Effector memory CD4-positive, alpha-beta T cell (primary cell): Measurements from ENCODE around the gene MST1.

Experiments
- DNase-seq, 3 donors: peaks; one replicate each; pipeline ENCODE4 v3.0.0-alpha.2; 2020
- H3K27ac ChIP-seq: 2 replicates; pipeline ENCODE4 v1.7.0; 2013; ENCODE audit warnings: mild to moderate bottlenecking, low read length, moderate library complexity; ENCODE audit not compliant: insufficient read depth, poor library complexity, severe bottlenecking
- H3K27me3 ChIP-seq: replicated peaks from 2 replicates; pipeline ENCODE4 v1.7.0; 2013; ENCODE audit warnings: mild to moderate bottlenecking, low read length; ENCODE audit not compliant: insufficient read depth, control insufficient read depth, poor library complexity, severe bottlenecking
- H3K36me3 ChIP-seq: 2 replicates; pipeline ENCODE4 v1.7.0; 2013; ENCODE audit warnings: mild to moderate bottlenecking, low read length, moderate library complexity; ENCODE audit not compliant: control insufficient read depth, insufficient read depth
- H3K4me1 ChIP-seq: 2 replicates; pipeline ENCODE4 v1.7.0; 2013; ENCODE audit warnings: low read length, mild to moderate bottlenecking; ENCODE audit not compliant: control insufficient read depth, insufficient read depth, poor library complexity, severe bottlenecking
- H3K4me3 ChIP-seq: 2 replicates; pipeline ENCODE4 v1.7.0; 2013; ENCODE audit warnings: low read length, low read depth, mild to moderate bottlenecking; ENCODE audit not compliant: insufficient read depth, poor library complexity, severe bottlenecking
- H3K9me3 ChIP-seq: 2 replicates; pipeline ENCODE4 v1.7.0; 2013; ENCODE audit warnings: mild to moderate bottlenecking, low read length, moderate library complexity; ENCODE audit not compliant: control insufficient read depth

The MST1 gene

DNA sequence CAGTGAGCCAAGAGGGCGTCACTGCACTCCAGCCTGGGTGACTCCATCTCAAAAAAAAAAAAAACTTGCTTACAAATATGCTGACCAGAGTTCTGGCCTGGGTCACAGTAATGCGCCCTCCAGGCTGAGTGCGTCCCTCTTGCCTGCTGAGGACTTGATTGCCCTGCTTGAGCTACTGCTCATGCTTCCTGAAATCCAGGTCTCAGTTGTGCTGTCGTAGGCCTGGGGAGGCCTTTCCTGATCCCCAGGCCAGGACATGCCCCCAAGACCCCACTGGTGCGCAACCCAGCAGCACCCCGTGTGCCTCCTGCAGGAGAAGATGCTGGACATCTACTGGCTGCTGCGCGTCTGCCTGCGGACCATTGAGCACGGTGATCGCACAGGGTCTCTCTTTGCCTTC is 22.9 kb upstream of the MST1 start:
- Histone ChIP-seq H3K27me3 (no peaks in the 10 kb centered on the region), H3K4me1 (peaks cover 4% of the 10 kb centered on the region), H3K4me3 (no peak overlapping the region), H3K36me3 (no peaks in the 10 kb centered on the region), H3K27ac (no peak overlapping the region), H3K9me3 (no peaks in the 10 kb centered on the region)
- no peak for DNase-seq

DNA sequence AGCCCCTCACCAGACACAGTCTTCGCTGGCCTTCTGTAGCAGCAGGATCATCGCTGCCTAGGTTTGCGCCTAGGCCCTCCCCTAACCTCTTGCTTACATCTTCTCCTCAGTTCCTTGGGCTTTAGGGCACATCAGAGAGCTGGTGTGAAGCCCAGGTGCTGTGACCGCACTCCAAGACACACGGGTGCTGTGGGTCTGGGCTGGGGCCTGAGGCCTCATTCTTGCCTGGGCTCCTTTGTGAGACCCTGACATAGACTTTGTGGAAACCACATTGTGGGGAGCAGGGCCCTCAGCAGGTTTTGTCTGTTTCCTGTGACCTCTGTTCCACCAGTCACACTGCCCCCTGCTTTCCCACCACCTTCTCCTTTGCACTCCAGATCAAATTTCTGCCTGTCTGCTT is 22.2 kb upstream of the MST1 start:
- no peak overlapping the region for H3K4me3 ChIP-seq
- no peaks in the 10 kb centered on the region for H3K9me3 ChIP-seq
- no peak overlapping the region for H3K27ac ChIP-seq
- DNase-seq, result no peak
- H3K36me3 ChIP-seq, result no peaks in the 10 kb centered on the region
- H3K27me3 ChIP-seq, result no peaks in the 10 kb centered on the region
- peaks cover 4% of the 10 kb centered on the region for H3K4me1 ChIP-seq

DNA sequence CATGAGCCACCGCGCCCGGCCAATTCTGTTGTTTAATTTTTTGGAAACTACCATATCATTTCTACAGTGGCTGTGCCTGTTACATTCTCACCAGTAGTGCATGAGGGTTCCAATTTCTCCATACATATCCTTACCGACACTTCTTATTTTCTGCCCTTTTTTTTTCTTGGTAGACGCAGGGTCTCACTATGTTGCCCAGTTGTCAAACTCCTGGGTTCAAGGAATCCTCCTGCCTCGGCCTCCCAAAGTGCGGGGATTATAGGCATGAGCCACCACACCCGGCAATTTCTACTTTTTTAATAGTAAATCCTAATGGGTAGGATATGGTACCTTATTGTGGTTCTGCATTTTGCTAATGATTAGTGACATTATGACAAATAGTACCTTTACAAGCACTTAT is 20.6 kb upstream of the MST1 start:
- Histone ChIP-seq H3K27ac (no peak overlapping the region), H3K36me3 (peaks cover 13% of the 10 kb centered on the region), H3K9me3 (no peaks in the 10 kb centered on the region), H3K4me3 (no peak overlapping the region), H3K27me3 (no peaks in the 10 kb centered on the region), H3K4me1 (peaks cover 4% of the 10 kb centered on the region)
- DNase-seq, result no peak

- no peaks in the 10 kb centered on the region for H3K4me1 ChIP-seq
- no peak overlapping the region for H3K27ac ChIP-seq
- no peak overlapping the region for H3K4me3 ChIP-seq
- peaks cover 25% of the 10 kb centered on the region for H3K36me3 ChIP-seq
- no peak for DNase-seq
- no peaks in the 10 kb centered on the region for H3K9me3 ChIP-seq
- H3K27me3 ChIP-seq, result no peaks in the 10 kb centered on the region
Measured at GRCh38 chr3:49707113-49707480, 17.8 kb upstream of the MST1 start.

GRCh38 chr3:49706456-49707112 is 17.3 kb upstream of the MST1 start:
- DNase-seq, result no peak
- no peaks in the 10 kb centered on the region for H3K9me3 ChIP-seq
- H3K27ac ChIP-seq, result no peak overlapping the region
- no peaks in the 10 kb centered on the region for H3K4me1 ChIP-seq
- no peak overlapping the region for H3K4me3 ChIP-seq
- no peaks in the 10 kb centered on the region for H3K27me3 ChIP-seq
- H3K36me3 ChIP-seq, result peaks cover 28% of the 10 kb centered on the region

- H3K36me3 ChIP-seq, result peaks cover 28% of the 10 kb centered on the region
- no peak for DNase-seq
- no peak overlapping the region for H3K4me3 ChIP-seq
- H3K9me3 ChIP-seq, result no peaks in the 10 kb centered on the region
- no peaks in the 10 kb centered on the region for H3K4me1 ChIP-seq
- no peaks in the 10 kb centered on the region for H3K27me3 ChIP-seq
- H3K27ac ChIP-seq, result no peak overlapping the region
Measured at GRCh38 chr3:49705390-49705960, 16.2 kb upstream of the MST1 start.

DNA sequence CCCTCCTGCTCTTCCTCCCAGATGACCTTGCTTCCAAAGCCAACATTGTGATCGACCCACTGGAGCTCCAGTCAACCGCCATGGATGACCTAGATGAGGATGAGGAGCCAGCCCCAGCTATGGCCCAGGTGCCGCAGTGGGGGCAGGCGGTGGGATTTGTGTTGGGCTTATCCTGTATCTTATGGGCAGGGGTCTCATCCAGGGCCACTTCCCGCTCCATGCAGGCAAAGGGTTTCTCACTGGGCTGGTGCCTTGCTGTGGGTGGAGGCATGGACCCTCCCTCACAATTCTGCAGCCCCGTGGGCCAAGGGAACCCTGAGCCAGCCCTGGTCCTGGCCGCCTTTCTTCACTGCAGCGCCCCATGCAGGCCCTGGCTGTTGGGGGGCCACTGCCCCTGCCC is 15.4 kb upstream of the MST1 start:
- H3K27ac ChIP-seq, result no peak overlapping the region
- no peaks in the 10 kb centered on the region for H3K9me3 ChIP-seq
- H3K27me3 ChIP-seq, result no peaks in the 10 kb centered on the region
- no peaks in the 10 kb centered on the region for H3K4me1 ChIP-seq
- H3K4me3 ChIP-seq, result no peak overlapping the region
- peaks cover 30% of the 10 kb centered on the region for H3K36me3 ChIP-seq
- DNase-seq, result no peak

GRCh38 chr3:49703956-49704355 is 14.7 kb upstream of the MST1 start:
- Histone ChIP-seq H3K27ac (no peak overlapping the region), H3K36me3 (peaks cover 36% of the 10 kb centered on the region), H3K4me3 (no peak overlapping the region), H3K27me3 (no peaks in the 10 kb centered on the region), H3K9me3 (no peaks in the 10 kb centered on the region), H3K4me1 (no peaks in the 10 kb centered on the region)
- DNase-seq, result no peak

- Histone ChIP-seq H3K4me1 (no peaks in the 10 kb centered on the region), H3K27me3 (no peaks in the 10 kb centered on the region), H3K9me3 (no peaks in the 10 kb centered on the region), H3K27ac (no peak overlapping the region), H3K36me3 (peaks cover 36% of the 10 kb centered on the region), H3K4me3 (no peak overlapping the region)
- DNase-seq, result peak; percentile 34 to 48 (median 35)
Measured at GRCh38 chr3:49703443-49703927, 14.2 kb upstream of the MST1 start.

DNA sequence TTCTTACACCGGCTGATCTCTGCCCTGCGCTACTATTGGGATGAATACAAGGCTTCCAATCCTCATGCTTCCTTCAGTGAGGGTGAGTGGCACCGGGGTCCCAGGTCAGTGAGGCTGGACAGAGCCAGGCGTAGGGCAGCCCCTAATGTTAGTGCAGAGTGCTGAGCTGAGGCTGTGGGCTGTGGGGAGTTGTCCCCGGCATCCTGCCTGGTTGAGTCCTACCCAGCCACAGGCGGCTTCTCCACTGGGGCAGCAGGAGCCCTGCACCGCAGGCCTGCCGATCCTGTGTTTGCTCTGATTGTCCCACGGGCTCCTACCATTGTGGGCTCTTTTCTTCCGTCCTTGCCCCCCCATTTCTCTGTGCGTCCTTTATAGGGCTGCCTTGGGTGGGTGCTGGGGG is 13.4 kb upstream of the MST1 start:
- no peaks in the 10 kb centered on the region for H3K4me1 ChIP-seq
- H3K4me3 ChIP-seq, result no peak overlapping the region
- no peaks in the 10 kb centered on the region for H3K27me3 ChIP-seq
- H3K27ac ChIP-seq, result no peak overlapping the region
- H3K9me3 ChIP-seq, result no peaks in the 10 kb centered on the region
- H3K36me3 ChIP-seq, result peaks cover 44% of the 10 kb centered on the region
- DNase-seq, result no peak
